Measurements from ENCODE around the gene COL16A1.

The COL16A1 gene

DNA sequence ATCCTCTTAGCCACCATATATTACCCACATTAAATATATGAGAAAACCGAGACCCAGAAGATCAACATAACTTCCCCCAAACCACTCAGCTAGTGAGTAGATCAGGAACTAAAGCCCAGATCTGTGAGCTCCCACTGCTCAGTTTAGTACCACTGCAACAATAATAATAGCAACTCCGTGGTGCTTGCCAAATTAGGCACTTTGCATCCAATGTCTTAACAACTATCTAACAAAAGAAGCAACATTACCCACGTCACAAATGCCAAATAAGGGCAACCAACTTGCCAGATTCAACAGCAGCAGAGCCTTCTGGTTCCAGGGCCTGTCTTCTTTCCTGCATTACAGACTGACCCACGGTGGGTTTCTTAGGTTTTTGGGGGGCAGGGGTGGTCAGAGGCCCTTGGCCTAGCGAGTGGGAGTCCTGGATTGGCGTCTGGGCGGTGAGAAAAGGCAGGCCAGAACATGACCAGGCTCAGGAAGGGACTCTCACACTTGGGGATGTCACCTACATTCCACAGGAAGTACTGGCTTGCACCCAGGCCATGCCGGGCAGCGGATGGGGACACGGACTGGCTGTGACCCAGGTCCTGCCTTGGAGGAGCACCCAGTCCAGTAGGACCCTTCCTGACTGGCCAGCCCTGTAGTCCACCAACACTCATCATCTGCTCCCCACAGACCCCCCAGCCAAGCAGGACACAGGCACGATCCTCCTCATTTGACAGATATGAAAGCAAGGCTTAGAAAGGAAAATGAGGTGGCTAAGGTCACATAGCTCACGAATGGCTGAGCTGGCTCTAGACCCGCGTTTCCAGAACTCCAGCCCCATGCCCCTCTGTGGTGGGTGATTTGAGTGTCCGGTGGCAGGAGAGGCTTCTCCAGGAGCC, 81.7 kb downstream of the COL16A1 start:
- DNase-seq = no peak

DNA sequence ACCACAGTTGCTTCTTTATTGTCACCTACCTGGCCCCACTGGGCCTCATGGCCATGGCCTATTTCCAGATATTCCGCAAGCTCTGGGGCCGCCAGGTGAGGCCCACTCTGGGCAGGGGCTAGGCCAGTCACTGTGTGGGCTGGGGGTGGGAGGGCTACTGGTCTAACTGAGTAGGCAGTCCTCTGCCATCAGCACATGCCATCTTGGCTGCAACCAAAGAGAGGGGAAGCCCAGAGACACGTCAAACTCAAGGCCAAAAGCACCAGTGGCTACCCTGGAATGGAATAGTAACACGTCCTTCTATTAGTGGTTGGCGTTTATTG, 82.4 kb downstream of the COL16A1 start:
- no peak for DNase-seq

DNA sequence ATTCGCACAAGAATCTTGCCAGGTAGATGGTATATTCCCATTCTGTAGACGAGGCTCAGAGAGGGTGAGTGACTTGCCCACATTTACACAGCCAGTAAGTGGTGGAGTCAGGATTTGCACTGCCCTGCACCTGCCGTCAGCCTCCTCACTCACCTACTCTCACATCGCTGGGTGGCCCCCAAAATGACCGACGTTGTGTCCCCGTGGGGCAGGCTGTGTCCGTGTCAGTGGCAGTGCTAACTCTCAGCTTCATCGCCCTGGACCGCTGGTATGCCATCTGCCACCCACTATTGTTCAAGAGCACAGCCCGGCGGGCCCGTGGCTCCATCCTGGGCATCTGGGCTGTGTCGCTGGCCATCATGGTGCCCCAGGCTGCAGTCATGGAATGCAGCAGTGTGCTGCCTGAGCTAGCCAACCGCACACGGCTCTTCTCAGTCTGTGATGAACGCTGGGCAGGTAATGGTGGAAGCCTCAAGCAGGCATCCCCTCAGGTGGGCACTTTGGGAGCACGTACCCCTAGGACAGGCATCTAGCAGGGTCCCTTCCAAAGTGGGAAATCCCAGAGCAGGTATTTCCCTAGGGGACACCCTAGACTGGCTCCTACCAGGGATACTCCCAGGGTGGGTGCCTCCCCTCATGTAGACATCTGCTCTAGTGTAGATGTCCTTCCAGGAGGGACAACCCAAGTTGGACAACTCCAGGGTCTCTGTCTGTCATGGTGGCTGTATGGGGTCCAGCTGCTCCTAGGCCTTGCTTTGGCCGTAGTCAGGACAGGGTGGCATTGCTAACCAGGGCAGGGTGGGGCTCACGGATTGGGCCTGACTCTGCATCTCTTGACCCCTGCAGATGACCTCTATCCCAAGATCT, 83.0 kb downstream of the COL16A1 start:
- no peak for DNase-seq

DNA sequence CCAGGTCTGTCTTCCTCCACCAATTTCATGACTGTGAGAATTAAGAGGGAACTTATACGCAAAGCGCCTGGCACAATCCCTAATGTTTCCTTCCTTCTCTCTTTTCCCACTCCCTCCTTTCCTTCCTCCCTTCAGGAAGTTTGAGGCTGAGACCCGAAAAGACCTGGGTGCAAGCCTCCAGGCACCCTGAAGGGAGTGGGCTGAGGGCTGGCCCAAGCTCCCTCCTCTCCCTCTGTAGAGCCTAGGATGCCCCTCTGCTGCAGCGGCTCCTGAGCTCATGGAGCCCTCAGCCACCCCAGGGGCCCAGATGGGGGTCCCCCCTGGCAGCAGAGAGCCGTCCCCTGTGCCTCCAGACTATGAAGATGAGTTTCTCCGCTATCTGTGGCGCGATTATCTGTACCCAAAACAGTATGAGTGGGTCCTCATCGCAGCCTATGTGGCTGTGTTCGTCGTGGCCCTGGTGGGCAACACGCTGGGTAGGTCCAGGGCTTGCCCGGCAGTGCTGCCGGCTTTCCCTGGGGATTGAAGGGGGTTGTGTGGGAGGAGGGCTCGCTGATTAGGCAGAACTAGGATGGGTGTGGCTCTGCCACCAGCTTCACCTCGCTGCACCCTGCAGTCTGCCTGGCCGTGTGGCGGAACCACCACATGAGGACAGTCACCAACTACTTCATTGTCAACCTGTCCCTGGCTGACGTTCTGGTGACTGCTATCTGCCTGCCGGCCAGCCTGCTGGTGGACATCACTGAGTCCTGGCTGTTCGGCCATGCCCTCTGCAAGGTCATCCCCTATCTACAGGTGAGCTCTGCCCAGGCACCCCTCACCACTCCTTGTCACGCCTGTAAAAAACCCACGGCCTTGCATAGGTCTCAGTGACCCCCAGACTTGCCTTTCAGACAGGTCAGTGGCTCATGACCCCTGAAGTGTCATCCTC, 84.6 kb downstream of the COL16A1 start:
- no peak for DNase-seq

DNA sequence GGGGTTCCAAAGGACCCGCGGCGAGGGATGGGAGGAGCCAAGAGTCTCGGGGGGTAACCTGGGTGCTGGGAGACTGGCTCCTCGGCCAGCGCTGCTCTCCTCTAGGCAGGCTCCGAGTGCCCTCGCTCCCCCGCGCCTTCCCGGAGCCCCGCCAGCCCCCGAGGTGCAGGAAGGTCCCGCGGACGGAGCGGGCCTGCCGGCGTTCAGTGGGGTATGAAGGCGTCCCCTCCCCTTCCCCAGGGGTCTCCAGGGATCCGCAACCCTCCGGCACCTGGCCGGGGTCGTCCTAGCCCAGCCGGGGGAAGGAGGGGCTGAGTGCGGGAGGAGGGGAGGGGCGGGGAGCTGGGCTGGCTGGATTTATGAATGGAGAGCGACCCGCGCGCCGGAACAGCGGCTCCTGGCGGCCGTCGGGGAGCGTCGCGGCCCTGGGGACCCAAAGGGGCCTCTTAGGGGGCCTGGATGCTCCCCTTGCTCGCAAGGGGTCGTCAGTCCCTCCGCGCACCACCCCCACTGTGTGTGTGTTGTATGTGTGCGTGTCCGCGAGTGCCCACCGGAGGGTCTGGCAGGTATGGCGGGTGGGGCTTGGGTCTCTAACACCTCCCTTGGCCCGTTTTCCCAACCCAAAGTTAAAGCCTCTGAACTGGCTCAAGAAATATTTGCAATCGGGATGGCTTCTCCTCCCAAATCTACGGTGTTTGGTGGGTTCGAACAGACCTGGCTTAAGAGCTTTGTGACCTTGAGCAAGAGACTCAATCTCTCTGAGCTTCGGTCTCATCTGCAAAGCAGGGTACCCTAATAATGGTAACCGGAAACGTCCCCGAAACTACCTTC, 85.7 kb downstream of the COL16A1 start:
- DNase-seq = no peak

DNA sequence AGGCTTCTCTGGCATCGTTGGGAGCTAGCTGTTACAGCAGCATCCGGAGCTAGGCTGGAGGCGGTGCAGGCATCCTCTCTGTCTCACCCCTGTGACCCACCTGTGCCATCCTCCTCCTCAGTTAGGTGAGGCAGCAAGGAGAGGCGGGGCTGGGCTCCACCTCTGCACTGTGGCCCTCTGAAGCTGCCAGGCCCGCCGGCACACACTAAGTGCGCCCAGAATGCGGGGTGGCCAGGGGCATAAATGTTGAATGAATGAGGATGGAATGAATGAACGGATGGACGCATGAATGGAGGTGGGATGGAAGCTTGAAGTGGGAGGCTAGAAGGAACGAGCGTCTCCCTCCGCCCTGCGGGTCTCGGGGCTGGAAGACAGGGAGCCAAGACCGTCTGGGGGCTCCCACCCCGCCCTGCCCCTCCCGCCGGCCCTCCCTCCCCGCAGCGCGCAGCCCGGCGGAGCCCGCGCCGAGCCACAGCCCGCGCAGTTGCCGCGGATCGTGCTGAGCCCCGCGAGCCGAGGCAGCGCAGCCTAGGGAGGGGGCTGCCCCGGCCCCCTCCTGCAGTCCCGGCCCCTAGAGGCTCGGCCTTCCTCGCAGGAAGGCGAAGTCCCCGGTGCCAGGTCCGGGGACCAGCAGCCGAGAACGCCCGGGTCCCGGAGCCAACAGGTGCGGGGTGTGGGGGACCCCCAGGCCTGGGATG, 86.5 kb downstream of the COL16A1 start, which contains the start of gene HCRTR1:
Gene HCRTR1, plus strand, starts transcription at position 472 of the 698 bp plus-strand sequence. CDS start 1,504 bp downstream, outside the sequence.
- no peak for DNase-seq

DNA sequence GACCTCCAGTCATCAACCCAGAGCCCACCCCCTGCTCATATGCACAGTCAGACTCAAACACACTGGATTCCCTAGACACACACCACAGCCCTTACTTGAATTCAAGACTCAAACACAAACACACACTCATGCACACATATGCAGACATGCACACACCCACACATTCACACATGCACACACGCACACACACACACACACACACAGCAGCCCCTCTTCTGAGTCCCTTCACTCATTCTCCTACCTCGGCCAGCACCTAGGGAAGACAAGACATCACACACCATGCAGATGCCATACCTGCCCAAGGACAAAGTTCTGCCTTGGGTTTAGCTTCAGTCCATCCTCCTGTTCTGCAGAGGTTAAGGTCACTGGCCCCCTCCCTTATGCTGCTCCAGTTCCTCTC, 87.9 kb downstream of the COL16A1 start:
- DNase-seq = no peak

DNA sequence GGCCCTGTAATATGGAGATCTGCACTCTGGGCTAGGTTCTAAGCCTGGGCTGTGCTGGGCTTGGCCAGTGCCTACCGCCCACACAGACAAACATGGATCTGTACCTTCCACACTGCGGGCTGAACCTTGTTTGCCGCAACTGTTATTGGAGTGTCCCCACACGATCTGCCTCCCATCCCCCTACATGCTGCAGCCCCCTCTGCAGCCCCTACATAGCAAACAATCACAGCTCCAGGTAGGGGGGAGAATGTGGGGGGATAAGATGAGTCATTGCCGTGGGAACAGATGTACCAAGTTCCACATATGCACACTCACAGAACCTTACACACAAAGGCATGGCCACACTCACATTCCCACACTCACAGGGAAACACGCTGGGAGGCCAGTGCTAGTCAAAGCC, 88.4 kb downstream of the COL16A1 start:
- no peak for DNase-seq

DNA sequence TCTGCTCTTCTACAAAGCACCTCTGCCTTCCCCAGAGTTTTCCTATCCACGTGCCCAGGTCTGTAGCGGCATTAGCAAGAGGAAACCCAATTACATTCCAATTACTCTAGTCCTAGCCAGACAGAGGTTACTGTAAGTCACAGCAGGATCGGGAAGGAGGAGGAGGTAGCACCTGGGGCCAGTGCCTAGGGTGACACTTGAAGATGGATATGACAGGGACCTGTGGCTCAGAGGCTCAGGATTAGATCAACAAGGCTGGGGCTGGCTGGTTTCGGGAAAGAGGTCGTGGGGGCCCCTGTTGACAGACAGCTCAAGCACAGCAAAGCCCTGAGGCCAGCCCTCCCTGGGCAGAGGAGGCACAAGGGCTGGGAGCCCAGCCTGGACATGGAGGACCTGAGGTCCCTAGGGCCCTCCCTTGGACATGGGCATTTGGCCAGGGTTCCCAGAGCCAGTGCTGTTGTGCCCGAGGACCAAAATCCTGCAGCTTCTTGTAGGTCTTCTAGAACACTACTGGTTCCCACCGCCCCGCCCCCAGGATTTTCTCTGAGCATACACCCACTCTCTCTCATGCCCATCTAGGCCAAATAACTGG, 89.3 kb downstream of the COL16A1 start:
- no peak for DNase-seq

DNA sequence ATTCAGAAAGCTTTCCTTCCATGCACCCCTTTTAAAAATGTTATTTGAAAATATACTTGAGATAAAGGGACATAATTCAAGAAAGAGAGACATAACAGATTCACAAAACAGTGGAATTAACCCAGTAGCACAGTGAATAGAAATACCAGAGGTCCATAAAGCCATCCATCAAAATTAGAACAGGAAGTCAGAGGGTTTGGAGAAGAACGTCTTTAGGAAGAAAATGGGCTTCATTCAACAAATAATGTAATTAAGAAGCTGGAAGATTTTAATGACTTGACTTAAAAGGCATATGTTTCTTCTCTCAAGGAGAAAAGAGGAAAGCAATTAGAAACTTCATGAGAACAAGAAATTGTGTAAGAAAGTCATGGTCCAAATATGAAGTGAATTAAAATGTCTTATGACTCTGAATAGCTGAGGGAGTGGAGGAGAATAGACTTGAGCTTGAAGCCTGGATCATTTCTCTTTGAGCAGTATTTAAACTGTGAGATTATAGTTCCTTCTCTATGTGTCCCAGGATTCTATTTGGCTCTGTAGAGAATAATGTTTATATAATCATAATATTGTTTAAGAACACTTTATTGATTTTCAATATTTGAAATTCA, 94.2 kb downstream of the COL16A1 start:
- no peak for DNase-seq

DNA sequence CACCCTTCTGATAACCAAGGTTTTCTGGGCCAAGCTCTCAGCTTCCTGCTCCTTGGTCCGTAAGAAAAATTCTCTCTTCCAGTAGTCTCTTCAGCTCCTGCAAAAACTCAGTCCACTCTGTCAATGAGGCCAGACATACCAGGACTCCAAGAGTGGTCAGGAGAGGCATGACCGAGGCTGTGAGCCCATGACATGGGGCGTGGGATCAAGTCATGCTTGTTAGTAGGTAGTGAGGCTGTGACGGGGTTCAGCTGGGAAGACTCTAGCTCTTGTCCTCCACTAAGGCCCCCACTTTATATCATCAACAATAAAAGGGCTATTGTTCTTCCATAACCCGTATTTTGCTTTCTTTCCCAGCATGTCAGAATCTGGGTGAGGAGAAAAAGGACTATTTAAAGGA, 96.5 kb downstream of the COL16A1 start:
- DNase-seq = no peak

DNA sequence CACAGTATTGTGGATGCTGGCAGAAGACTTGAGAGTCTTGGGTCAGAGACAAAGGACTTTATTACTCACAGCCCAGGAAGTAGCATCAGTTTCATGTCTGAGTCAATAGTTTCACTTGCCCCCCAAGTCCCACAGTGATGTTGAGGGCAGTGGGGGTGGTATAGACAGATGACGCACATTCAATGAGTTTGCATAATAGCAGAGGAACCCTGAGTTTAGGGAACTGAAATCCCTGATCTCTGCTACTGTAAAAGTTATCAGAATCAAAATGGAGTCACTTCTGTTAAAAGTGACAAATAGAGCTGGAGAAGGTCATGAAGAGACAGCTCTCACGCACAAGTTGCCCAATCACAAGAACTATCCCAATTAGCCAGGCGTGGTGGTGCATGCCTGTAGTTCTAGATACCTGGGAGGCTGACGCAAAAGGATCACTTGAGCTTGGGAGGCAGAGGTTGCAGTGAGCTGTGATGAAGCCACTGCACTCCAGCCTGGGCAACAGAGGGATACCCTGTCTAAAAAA, 97.8 kb downstream of the COL16A1 start:
- DNase-seq = no peak

Measured in SHP77 treated with DMSO at 0.1 percent for 48 hours (cell line).